HG02623 (cell line): Measurements from ENCODE around the gene NCAN.

Experiments
- ATAC-seq: cut with Tn5 transposase; IDR thresholded peaks from one replicate; pipeline ENCODE4 v1.9.1; 2021; ENCODE audit warnings: moderate library complexity; ENCODE audit not compliant: unreplicated experiment

The NCAN gene

GRCh38 chr19:19258589-19259338 lies 47.0 kb downstream of the NCAN start:
- no peak for ATAC-seq

DNA sequence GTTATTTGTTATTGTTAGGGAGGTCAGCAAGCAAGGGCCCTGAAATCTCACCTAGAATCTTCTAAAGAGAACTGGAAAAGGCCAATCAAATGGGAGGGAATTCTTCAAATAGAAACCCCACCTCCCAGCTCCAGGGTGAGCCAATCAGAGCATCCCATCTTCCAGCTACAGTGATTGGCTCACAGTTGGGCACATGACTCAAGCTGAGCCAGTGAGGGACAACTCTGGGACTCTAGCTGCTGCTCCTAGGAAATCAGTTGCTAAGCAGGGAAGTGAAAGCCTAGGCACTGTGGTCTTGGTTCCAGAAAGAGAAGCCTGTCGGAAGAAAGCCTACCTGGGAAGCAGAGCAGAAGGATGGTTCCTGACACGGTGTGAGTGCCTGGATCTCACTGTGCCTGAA lies 48.0 kb downstream of the NCAN start:
- ATAC-seq: no peak

- no peak for ATAC-seq
Measured at GRCh38 chr19:19260417-19261214, 48.9 kb downstream of the NCAN start.

DNA sequence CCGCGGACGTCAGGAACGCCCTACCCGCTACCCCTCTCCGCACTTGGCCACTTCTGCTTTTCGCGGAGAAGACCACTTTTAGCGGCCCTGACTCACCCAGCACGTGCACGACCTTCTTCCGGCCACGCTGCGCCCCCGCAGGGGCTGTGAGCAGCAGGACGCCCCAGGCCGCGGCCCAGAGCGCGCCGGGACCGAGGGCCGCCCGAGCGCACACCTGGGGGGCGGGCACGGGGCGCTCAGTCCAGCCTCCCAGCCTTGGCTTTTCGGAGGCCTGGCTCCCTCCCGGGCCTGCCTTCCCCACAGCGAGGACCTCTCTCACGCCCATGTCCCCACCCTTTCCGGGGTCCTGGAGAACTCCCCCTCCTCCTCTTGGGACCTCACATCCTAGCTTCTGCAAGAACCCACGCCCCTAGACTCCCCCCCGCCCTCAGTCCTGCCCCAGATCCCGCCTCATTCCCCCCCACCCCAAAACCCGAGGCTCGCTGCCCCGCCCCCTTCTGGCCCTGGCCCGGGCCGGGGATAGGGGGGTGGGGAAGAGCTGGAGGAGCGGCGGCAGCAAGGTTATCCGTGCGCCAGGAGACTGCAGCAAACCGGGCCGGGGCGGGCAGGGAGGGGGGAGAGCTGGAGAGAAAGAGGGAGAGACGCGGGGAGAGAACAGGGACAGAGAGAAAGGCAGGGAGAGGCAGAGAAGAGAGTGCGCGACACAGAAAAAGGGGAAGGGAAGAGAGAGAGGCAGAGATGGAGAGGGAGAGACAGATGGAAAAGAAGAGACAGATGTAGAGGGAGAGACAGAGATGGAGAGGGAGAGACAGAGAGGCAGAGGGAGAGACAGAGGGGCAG lies 49.8 kb downstream of the NCAN start:
- ATAC-seq: no peak

- ATAC-seq: no peak
Measured at GRCh38 chr19:19262190-19263057, 50.7 kb downstream of the NCAN start.

DNA sequence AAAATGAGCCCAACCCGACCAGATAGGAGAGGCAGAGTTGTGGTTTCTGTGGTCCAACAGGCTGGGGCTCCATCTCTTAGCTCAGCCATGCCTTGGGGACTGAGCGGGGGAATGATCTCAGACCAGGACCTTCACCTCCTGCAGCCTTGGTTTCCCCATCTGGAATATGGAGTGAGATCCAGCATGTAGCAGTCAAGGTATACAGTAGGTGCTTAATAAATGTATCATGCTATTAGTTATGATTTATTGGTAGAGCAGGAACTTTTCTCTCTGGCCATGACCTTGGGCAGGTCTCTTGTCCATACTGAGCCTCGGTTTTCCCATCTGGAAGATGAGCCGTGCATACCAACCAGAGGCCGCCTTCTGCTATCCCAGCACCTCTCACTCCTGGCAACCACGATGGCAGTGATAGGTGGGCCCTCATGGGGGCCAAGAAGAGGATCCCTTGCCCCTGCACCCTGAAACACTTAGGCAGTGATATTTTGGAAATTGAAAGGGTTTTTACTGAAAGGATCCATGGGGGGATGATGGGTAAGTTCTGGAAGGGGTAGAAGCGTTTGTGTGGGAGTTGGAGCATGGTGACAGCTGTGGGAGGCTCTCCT lies 52.2 kb downstream of the NCAN start:
- no peak for ATAC-seq

DNA sequence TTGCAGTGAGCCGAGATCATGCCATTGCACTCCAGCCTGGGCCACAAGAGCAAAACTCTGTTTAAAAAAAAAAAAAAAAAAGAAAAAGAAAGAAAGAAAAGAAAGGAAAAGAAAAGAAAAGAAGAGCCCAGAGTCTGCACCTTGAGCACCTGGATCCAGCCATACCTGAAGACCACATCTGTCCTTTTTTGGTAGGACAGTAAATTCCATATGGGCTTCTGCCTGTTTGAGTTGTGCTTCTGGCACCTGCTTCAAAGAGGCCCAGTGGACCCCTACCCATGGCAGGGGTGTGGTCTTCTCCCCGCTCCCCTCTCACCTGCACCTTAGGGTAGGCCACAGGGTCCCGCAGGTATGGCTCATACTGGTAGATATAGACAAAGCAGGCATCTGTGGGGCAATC lies 55.5 kb downstream of the NCAN start:
- no peak for ATAC-seq

- no peak for ATAC-seq
Measured at GRCh38 chr19:19268453-19269385, 57.0 kb downstream of the NCAN start.

DNA sequence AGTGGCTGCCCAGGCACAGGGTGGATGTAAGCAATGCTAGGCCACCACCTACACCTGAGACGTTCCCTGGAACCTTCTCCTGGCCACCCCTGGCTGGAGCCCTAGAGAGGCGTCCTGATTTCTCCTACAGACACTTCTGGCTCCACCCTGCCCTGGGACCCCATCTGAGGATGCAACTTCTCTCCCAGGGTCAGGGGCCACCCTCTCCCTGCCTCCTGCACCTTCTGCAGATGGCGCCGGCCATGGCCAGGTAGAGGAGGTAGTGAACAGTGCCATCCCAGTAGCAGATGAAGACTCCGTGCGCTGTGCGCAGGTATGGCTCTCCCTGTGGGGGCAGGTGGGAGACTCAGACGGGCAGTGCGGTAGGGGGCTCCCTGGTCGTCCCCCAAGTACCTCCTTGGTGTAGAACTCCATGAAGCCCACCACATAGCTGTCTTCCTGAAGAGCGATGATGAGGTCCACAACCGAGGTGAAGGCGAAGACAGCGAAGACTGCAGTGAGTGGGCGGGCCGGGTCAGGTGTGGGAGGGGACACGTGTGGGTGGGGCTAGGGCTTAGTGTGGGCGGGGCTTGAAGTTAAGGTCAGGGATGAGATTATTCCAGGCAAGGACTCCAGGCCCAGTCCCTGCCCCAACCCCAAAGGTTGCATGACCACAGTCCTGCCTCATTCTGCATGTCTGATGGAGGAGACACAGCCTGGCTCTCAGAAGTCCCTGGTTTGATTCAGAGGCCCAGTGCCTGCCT lies 58.4 kb downstream of the NCAN start:
- no peak for ATAC-seq

DNA sequence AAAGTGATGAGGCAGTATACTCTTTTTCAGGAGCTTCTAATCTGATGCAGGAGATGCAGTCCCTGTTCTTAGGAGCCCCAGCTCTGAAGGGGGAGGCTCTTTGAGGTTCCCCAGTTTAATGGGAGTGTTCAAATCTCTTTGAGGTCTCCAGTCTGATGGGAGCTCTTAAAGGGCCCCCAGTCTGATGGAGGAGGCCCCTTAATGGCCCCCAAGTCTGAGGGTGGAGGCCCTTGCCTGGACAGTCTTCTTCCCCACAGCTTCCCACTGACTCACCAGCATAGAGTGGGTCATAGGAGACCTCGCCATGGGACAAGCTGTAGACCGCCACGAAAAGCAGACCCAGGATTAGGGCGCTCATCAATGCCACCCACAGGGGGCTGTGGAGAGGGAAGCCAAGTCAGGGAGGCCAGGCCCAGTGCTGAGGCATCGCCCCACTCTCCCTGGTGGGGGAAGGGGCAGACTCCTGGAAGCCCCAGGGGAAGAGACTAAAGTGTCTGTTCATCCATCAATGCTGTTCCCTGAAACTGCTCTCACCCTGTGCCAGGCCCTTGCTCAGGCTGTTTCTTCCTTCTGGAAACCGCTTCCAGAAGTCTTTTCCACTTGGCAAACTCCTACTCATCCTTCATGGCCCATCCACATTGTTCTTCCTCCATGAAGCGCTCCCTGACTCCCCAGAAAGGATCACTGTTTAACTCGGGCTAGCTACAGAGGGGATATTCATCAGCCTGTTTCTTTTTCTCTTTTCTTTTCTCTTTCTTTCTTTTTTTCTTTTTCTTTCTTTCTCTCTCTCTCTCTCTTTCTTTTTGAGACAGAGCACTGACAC lies 59.2 kb downstream of the NCAN start:
- ATAC-seq: no peak

- no peak for ATAC-seq
Measured at GRCh38 chr19:19271828-19272599, 60.3 kb downstream of the NCAN start.

- no peak for ATAC-seq
Measured at GRCh38 chr19:19274146-19274545, 62.4 kb downstream of the NCAN start.

DNA sequence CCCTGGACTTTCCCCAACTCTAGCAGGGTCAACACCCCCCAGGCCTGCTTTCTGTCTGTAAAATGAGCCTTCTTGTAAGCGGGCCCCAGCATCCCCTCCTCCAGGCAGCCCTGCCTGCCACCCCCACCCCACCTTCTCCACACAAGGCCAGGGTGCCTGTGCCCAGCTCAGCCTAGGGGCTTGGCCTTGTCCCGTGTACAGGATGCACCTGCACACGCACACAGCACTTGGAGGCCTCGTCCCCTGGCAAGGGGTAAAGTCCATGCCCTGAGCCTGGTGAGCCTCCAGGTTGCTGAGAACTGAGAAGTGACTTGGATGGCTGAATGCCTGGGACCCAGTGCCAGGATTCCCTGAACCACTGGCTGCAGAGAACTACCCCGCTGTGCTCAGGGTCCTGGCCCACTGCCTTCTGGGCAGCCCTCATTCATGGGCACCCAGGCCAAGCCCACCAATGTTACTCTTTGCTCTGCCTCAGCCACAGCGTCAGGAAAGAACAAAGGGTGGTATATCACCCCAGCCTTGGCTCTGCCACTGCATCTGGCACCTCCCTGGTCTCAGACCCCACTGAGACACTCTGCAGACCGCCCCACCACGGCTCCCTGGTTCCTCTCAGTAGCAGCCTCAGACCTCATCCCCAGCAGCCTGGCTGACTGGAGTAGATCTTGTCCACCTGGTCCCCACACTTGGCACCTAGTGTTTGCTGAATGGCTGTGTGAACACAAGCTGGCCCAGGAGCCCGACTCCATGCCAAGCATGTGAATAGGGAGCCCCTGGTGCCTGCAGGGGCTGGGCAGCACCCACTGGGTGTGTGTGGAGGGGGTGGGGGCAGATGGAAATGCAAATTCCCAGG lies 63.2 kb downstream of the NCAN start:
- ATAC-seq: no peak

DNA sequence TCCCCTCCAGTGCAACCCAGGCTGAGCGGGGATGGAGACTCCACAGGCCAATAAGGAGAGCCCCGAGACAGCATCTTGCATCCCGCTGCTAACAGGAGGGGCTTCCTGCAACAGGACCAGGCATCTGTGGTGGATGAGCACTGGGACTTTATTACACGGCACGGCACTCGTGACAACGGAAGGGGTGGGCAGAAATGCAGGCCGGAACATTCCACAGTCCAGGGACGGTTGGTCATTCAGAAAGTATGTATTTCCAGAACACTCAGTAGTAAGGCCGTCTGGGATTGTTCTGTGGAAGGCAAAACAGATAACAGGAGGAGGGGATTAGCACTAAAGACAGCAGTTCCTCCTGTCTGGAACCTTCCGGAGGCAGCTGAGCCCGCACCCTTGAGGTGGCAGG lies 64.6 kb downstream of the NCAN start:
- ATAC-seq: no peak

GRCh38 chr19:19276851-19277250 lies 65.1 kb downstream of the NCAN start:
- no peak for ATAC-seq

- ATAC-seq: no peak
Measured at GRCh38 chr19:19278315-19278714, 66.6 kb downstream of the NCAN start.
